Breast epithelium (tissue), 3 donors: ENCODE measurements around the gene KLHDC4.

Experiments
- CTCF ChIP-seq, 3 donors: fragments of 450-650 bp; IDR thresholded peaks; one replicate each; pipeline ENCODE4 v1.5.1; 2016 to 2017; ENCODE audit warnings: antibody characterized with exemption in 3 of 3, mild to moderate bottlenecking in 3 of 3, moderate library complexity in 3 of 3
- POLR2A ChIP-seq: fragments of 450-650 bp; IDR thresholded peaks from one replicate; pipeline ENCODE4 v1.6.1; 2016; ENCODE audit warnings: antibody characterized with exemption, mild to moderate bottlenecking, moderate library complexity

GRCh38 chr16:87664792-87665191, 101.0 kb downstream of the KLHDC4 start:
- TF ChIP-seq CTCF (IDR thresholded peaks at IDR 0.05): no peak
- TF ChIP-seq POLR2A: no peak
